Epithelial cell of esophagus (primary cell): Measurements from ENCODE around the gene THOC7.

Experiments used
- DNase-seq: peaks from one replicate; pipeline ENCODE4 v3.0.0; 2010; ENCODE audit warnings: low read depth
- H3K4me3 ChIP-seq: 2 replicates; pipeline ENCODE4 v1.5.1; 2011; ENCODE audit warnings: mild to moderate bottlenecking, low read length, control low read depth
- CTCF ChIP-seq: IDR thresholded peaks from 2 replicates; pipeline ENCODE4 v1.5.1; 2011; ENCODE audit warnings: low read depth, mild to moderate bottlenecking, low read length, control low read depth, inconsistent platforms; ENCODE audit not compliant: insufficient read depth; ENCODE audit errors: missing control alignments

THOC7 gene

GRCh38 chr3:63803911-63804310 is 59.7 kb downstream of the THOC7 start:
- TF ChIP-seq CTCF, result no peak
- no peak overlapping the region for H3K4me3 ChIP-seq
- DNase-seq, result no peak

GRCh38 chr3:63800097-63800496 is 63.5 kb downstream of the THOC7 start:
- H3K4me3 ChIP-seq, result no peak overlapping the region
- DNase-seq, result no peak
- no peak for TF ChIP-seq CTCF

- H3K4me3 ChIP-seq, result no peak overlapping the region
- no peak for TF ChIP-seq CTCF
- no peak for DNase-seq
Measured at GRCh38 chr3:63798949-63799348, 64.7 kb downstream of the THOC7 start.

- TF ChIP-seq CTCF, result no peak
- DNase-seq, result no peak
Measured at GRCh38 chr3:63798544-63798943, 65.1 kb downstream of the THOC7 start.

GRCh38 chr3:63795438-63795837 is 68.2 kb downstream of the THOC7 start:
- TF ChIP-seq CTCF, result no peak
- DNase-seq, result peak; percentile 81
- no peak overlapping the region for H3K4me3 ChIP-seq

More at GRCh38 chr3:63798544-63798943, 65.1 kb downstream of the THOC7 start:
- no peak overlapping the region for H3K4me3 ChIP-seq

GRCh38 chr3:63791974-63792373 is 71.6 kb downstream of the THOC7 start:
- DNase-seq, result peak; percentile 84
- no peak overlapping the region for H3K4me3 ChIP-seq
- TF ChIP-seq CTCF, result peak; percentile 67
